Suprapubic skin (tissue), 4 donors: Measurements from ENCODE around the gene NDC1.

Experiments
- CTCF ChIP-seq, 2 donors: fragments of 200-600 bp in 1 of 2; fragments of 450-650 bp in 1 of 2; sonication (generic) in 1 of 2; IDR thresholded peaks; one replicate each; pipeline ENCODE4 v1.5.1; 2016 to 2019; ENCODE audit warnings: antibody characterized with exemption in 2 of 2, mild to moderate bottlenecking in 1 of 2, moderate library complexity in 1 of 2
- EP300 ChIP-seq: sonication (generic); formaldehyde crosslinking; IDR thresholded peaks from one replicate; pipeline ENCODE4 v1.6.1; 2017; ENCODE audit warnings: antibody characterized with exemption
- POLR2A ChIP-seq, 2 donors: fragments of 450-650 bp; IDR thresholded peaks; one replicate each; pipeline ENCODE4 v1.6.1; 2017; ENCODE audit warnings: antibody characterized with exemption in 2 of 2, mild to moderate bottlenecking in 2 of 2, moderate library complexity in 2 of 2
- POLR2AphosphoS5 ChIP-seq, 3 donors: sonication (generic); formaldehyde crosslinking; IDR thresholded peaks; one replicate each; pipeline ENCODE4 v1.6.1; 2017; ENCODE audit warnings: antibody characterized with exemption in 3 of 3

- TF ChIP-seq CTCF (IDR thresholded peaks at IDR 0.05): no peak
- no peak for TF ChIP-seq POLR2A (IDR thresholded peaks at IDR 0.05)
- TF ChIP-seq EP300: no peak
- TF ChIP-seq POLR2AphosphoS5 (IDR thresholded peaks at IDR 0.05): no peak
These were observed 60.8 kb downstream of the NDC1 start for GRCh38 chr1:53777272-53777671.
